ENCODE measurements around the gene VPS13D. TPM values are rescaled to one million over a fixed set of nuclear protein-coding genes. Genes with fewer than 3 reads are reported as not detected.
"Not testable (repeated sequence)": the region's sequence is repeated elsewhere in the genome, so short reads cannot be mapped to it uniquely, and the experiment has no call there.

VPS13D gene
- total and polyA plus RNA-seq, 4 donors: 38.5 to 72.2 (median 46.0) TPM

DNA sequence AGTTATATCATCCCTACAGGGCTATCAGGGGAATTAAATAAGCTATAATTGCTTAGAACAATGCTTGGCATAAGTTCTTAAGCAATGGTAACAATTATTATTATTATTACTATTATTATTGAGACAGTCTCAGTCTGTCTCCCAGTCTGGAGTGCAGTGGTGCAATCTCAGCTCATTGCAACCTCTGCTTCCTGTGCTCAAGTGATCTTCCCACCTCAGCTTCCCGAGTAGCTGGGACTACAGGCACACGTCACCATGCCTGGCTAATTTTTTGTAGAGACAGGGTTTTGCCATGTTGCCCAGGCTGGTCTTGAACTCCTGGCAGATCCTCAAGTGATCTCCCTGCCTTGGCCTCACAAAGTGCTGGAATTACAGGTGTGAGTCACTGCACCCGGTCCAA lies 308.7 kb downstream of the VPS13D start:
- peaks cover 36% of the 10 kb centered on the region for H3K4me1 ChIP-seq (ENCODE audit: control insufficient read depth, insufficient read depth, low read length)
- H3K9me3 ChIP-seq (ENCODE audit: control insufficient read depth, insufficient read depth, low read length); H3K36me3 ChIP-seq (ENCODE audit: control insufficient read depth, insufficient read depth, low read length); DNase-seq (ENCODE audit: low read depth in 4 of 6, low spot score in 6 of 6); H3K27ac ChIP-seq (ENCODE audit: low read depth, low read length); H3K4me3 ChIP-seq (ENCODE audit: low read depth, low read length); H3K27me3 ChIP-seq (ENCODE audit: control insufficient read depth, insufficient read depth, low read length): not testable (repeated sequence)
- WGBS (ENCODE audit: insufficient coverage): 75% methylated on average over 2 of the region's 3 CpGs

DNA sequence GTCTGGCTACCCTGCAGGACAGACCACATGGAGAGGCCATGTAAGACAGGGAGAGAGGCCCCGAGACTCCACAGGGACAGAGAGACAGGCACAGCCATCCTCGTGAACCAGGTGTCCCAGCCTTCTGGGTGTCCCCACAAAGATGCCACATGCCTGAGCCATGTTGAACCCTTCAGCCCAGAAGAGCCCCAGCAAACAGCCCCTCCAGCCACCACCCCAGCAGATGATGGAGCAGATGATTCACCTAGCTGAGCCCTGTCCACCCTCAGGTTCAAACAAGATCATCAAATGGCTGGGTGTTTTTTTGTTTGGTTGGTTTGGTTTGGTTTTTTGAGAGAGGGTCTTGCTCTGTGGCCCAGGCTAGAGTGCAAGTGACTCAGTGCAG lies 309.5 kb downstream of the VPS13D start:
- DNase-seq (ENCODE audit: low read depth in 4 of 6, low spot score in 6 of 6): no peak
- peak overlapping the region; percentile 89 for H3K27ac ChIP-seq (ENCODE audit: low read depth, low read length)
- H3K9me3 ChIP-seq (ENCODE audit: control insufficient read depth, insufficient read depth, low read length): peaks cover 4% of the 10 kb centered on the region
- no peaks in the 10 kb centered on the region for H3K27me3 ChIP-seq (ENCODE audit: control insufficient read depth, insufficient read depth, low read length)
- H3K4me3 ChIP-seq (ENCODE audit: low read depth, low read length): no peak overlapping the region
- H3K4me1 ChIP-seq (ENCODE audit: control insufficient read depth, insufficient read depth, low read length): peaks cover 36% of the 10 kb centered on the region
- WGBS (ENCODE audit: insufficient coverage): 95% methylated on average over 2 of the region's 2 CpGs
- no peaks in the 10 kb centered on the region for H3K36me3 ChIP-seq (ENCODE audit: control insufficient read depth, insufficient read depth, low read length)

DNA sequence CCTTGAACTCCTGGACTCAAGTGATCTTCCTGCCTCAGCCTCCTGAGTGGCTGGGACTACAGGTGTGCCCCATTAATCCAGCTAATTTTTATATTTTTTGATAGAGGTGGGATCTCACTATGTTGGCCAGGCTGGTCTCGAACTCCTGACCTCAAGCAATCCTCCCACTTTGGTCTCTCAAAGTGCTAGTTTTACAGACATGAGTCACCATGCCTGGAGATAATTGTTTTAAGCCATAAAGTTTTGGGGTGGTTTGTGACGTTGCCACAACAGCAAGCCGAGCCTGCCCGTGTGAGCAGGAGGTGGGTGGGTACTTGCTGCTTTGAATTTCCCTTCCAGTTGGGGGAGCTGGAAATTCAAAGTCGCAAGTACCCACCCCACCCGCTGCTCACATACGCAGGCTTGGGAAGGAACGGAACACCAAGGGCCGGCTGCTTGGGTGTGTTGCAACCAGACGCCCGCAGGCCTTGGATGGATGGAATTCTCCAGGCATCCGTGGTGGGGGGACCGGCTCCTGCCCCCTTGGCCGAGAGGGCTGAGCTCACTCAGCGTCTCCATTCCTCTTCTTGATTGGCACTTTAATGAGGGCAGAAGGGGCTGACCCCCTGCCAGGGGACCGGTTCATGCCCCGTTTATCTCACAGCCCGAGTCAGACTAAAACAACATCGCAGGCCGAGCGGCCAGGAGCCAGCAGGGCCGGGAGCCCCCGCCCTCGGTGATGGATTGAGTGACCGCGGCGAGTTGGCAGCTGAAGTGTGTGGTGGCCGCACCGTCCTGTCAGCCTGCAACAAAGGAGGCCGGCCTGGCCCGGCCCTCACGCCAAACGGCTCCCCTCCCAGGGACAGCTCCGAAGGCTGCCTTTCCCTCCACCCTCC lies 310.1 kb downstream of the VPS13D start:
- peak in 2 of 6 donors; percentile 68 to 82 for DNase-seq (ENCODE audit: low read depth in 4 of 6, low spot score in 6 of 6)
- peak overlapping the region; percentile 89 for H3K27ac ChIP-seq (ENCODE audit: low read depth, low read length)
- no peak overlapping the region for H3K4me3 ChIP-seq (ENCODE audit: low read depth, low read length)
- H3K4me1 ChIP-seq (ENCODE audit: control insufficient read depth, insufficient read depth, low read length): peaks cover 36% of the 10 kb centered on the region
- WGBS (ENCODE audit: insufficient coverage): 23% methylated on average over 22 of the region's 34 CpGs
- H3K9me3 ChIP-seq (ENCODE audit: control insufficient read depth, insufficient read depth, low read length): peaks cover 4% of the 10 kb centered on the region
- no peaks in the 10 kb centered on the region for H3K27me3 ChIP-seq (ENCODE audit: control insufficient read depth, insufficient read depth, low read length)
- no peaks in the 10 kb centered on the region for H3K36me3 ChIP-seq (ENCODE audit: control insufficient read depth, insufficient read depth, low read length)

DNA sequence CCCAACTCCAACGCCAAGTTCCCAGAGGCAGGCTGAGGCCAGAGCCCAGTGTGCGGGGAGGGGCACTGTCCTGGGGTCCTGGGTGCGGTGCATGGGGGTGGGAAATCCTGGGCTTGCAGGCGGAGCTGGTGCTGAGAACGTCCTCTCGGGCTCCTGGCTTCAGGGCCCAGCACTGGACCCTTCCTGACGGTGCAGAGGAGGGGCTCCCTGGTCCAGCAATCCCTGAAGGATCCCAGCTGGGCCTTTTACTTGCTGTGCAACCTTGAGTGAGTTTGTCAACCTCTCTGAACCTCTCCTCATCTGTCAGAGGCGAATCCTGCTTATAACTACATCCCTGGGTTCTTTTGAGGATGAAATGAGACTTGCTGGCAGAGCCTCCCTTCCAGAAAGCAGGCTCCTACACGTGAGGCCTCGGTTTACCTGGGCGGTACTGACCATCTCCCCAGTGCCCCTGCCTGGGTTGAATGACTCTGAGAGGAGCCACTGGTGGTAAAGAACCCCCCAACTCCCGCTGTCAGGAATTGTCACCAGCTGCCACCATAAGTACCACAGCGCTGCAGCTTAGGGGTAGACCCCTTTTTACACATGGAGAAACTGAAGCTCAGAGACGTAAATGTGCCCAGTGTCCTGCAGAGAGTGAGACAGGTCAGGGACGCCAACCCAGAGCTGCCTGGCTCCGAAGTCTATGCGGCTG lies 310.9 kb downstream of the VPS13D start:
- Histone ChIP-seq H3K4me3 (ENCODE audit: low read depth, low read length) (no peak overlapping the region), H3K4me1 (ENCODE audit: control insufficient read depth, insufficient read depth, low read length) (peaks cover 36% of the 10 kb centered on the region), H3K9me3 (ENCODE audit: control insufficient read depth, insufficient read depth, low read length) (peaks cover 4% of the 10 kb centered on the region), H3K36me3 (ENCODE audit: control insufficient read depth, insufficient read depth, low read length) (no peaks in the 10 kb centered on the region), H3K27ac (ENCODE audit: low read depth, low read length) (peak overlapping the region; percentile 89), H3K27me3 (ENCODE audit: control insufficient read depth, insufficient read depth, low read length) (no peaks in the 10 kb centered on the region)
- 52% methylated on average over 15 of the region's 17 CpGs for WGBS (ENCODE audit: insufficient coverage)
- DNase-seq (ENCODE audit: low read depth in 4 of 6, low spot score in 6 of 6): no peak

DNA sequence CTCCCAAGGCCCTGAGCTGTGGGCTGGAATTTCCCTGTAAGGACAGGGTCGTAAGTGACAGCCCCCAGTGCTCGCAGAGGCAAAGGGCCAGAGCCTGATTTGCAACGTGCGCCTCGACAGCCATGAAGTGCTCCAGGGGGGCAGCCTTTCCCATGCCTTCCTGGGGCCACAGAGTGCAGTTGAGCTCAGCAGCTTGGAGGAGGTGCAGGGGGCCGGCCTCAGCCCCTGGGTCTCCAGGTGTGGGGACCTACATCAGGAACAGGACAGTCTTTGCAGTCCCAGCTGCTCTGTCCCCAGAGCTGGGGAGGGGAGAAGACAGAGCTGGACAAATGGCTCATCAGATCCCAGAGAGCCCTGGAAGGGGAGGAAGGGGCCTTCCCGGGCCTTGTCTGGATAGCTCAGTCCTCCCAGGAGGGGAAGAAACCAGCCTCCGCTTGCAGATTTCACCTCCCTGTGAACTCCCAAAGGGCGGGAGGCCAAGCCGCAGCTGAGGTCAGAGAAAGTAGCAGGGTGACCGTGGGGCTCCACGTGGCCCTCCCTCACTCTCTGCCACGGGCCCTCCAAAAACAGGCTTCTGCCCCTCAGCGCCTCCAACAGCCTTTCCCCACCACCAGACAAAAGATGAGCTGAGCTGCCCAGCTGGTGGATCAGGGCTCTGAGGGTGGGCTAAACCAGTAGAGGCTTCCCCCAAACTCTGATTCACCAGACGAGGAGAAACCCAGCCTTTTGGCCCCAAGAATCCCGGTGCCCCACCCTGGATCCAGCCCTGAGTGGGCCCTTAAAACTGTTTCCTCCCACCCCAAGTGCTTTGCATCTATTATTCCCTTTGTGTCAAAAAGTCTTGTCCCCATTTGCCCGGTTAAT lies 311.7 kb downstream of the VPS13D start:
- peaks cover under 1% of the 10 kb centered on the region for H3K9me3 ChIP-seq (ENCODE audit: control insufficient read depth, insufficient read depth, low read length)
- peaks cover 36% of the 10 kb centered on the region for H3K4me1 ChIP-seq (ENCODE audit: control insufficient read depth, insufficient read depth, low read length)
- DNase-seq (ENCODE audit: low read depth in 4 of 6, low spot score in 6 of 6): peak in 1 of 6 donors; percentile 57
- H3K27me3 ChIP-seq (ENCODE audit: control insufficient read depth, insufficient read depth, low read length): no peaks in the 10 kb centered on the region
- H3K4me3 ChIP-seq (ENCODE audit: low read depth, low read length): no peak overlapping the region
- H3K36me3 ChIP-seq (ENCODE audit: control insufficient read depth, insufficient read depth, low read length): no peaks in the 10 kb centered on the region
- peak overlapping the region; percentile 89 for H3K27ac ChIP-seq (ENCODE audit: low read depth, low read length)
- 47% methylated on average over 14 of the region's 17 CpGs for WGBS (ENCODE audit: insufficient coverage)

DNA sequence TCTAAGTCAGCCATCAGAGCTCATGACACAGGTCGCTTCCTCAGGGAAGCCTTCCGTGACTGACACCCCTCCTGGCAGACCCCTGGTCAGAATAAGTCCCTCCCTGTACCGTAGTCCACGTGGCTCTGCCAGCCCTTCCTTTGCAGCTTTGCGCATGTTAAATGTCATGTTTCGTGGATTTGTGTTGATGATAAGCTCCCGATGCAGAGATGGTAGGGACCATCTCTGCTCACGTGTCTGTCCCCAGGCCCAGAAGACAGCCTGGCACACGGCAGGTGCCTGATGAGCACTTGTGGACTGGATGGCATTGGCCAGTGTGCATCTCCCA lies 312.3 kb downstream of the VPS13D start:
- H3K9me3 ChIP-seq (ENCODE audit: control insufficient read depth, insufficient read depth, low read length): no peaks in the 10 kb centered on the region
- peaks cover 41% of the 10 kb centered on the region for H3K4me1 ChIP-seq (ENCODE audit: control insufficient read depth, insufficient read depth, low read length)
- peak overlapping the region; percentile 89 for H3K27ac ChIP-seq (ENCODE audit: low read depth, low read length)
- H3K27me3 ChIP-seq (ENCODE audit: control insufficient read depth, insufficient read depth, low read length): no peaks in the 10 kb centered on the region
- no peak for DNase-seq (ENCODE audit: low read depth in 4 of 6, low spot score in 6 of 6)
- no peak overlapping the region for H3K4me3 ChIP-seq (ENCODE audit: low read depth, low read length)
- WGBS (ENCODE audit: insufficient coverage): 84% methylated on average over 8 of the region's 9 CpGs
- H3K36me3 ChIP-seq (ENCODE audit: control insufficient read depth, insufficient read depth, low read length): no peaks in the 10 kb centered on the region

DNA sequence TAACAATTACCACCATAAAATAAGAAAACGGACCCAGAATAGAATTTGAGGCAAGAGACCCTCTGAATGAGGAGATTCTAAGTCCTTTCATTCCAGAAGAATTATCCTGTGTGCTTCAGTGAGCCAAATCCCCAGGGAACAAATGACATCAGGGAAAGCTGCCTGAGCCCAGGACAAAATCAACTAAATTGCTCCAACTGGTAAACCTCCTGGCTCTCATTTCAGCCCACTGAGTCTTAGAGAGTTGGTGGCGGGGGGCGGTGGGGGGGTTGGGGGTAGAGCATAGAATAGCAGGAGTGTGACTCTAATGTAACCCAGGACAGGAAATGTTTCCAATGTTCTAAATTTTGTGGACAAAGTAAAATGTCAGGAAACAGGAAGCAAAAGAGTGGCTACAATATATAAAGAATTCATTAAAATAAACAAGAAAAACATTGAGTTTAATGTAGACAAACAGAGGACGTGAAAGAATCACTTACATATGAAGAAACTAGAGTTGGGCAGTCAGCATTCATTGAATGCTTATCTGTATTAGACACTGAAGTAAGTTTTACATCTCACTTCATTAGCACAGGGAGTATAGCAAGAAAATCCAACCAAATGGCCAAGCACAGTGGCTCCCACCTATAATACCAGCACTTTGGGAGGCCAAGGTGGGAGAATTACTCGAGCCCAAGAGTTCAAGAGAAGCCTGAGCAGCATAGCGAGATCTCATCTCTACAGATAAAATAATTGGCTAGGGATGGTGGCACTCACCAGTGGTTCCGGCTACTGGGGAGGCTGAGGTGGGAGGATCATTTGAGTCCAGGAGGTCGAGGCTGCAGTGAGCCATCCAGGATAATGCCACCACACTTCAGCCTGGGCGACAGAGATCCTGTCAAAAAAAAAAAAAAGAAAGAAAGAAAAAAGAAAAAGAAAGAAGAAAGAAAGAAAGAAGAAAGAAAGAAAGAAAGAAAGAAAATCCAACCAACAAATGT lies 313.1 kb downstream of the VPS13D start:
- WGBS (ENCODE audit: insufficient coverage): no CpG with 5 or more reads among the region's 9 CpGs
- Histone ChIP-seq H3K4me1 (ENCODE audit: control insufficient read depth, insufficient read depth, low read length) (peaks cover 49% of the 10 kb centered on the region), H3K27me3 (ENCODE audit: control insufficient read depth, insufficient read depth, low read length) (no peaks in the 10 kb centered on the region), H3K27ac (ENCODE audit: low read depth, low read length) (peak overlapping the region; percentile 89), H3K4me3 (ENCODE audit: low read depth, low read length) (no peak overlapping the region), H3K36me3 (ENCODE audit: control insufficient read depth, insufficient read depth, low read length) (no peaks in the 10 kb centered on the region), H3K9me3 (ENCODE audit: control insufficient read depth, insufficient read depth, low read length) (no peaks in the 10 kb centered on the region)
- DNase-seq (ENCODE audit: low read depth in 4 of 6, low spot score in 6 of 6): peak in 1 of 6 donors; percentile 55

DNA sequence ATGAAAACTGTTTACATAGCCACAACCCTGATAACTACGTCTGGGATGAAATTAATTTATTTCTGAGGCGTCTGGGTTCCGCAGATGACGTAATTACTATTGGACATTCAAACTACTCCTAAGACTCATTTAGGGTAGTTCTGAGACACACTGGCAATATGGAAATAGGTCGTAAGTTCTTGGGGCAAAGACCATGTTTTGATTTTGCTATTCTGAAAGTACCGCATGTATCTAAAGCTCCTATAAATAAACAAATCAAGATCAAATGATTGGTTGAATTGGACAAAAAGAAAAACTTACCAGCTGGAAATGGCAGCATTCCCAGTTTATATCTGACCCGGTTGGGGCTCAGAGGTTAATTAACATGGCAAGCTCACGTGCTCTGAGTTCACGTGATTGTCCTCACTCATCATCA lies 313.9 kb downstream of the VPS13D start:
- no peak for DNase-seq (ENCODE audit: low read depth in 4 of 6, low spot score in 6 of 6)

More for the DNA sequence above, 313.9 kb downstream of the VPS13D start:
- no peak overlapping the region for H3K4me3 ChIP-seq (ENCODE audit: low read depth, low read length)
- no peaks in the 10 kb centered on the region for H3K27me3 ChIP-seq (ENCODE audit: control insufficient read depth, insufficient read depth, low read length)
- no peak overlapping the region for H3K27ac ChIP-seq (ENCODE audit: low read depth, low read length)
- no peaks in the 10 kb centered on the region for H3K9me3 ChIP-seq (ENCODE audit: control insufficient read depth, insufficient read depth, low read length)
- peaks cover 52% of the 10 kb centered on the region for H3K4me1 ChIP-seq (ENCODE audit: control insufficient read depth, insufficient read depth, low read length)
- no peaks in the 10 kb centered on the region for H3K36me3 ChIP-seq (ENCODE audit: control insufficient read depth, insufficient read depth, low read length)
- no CpG with 5 or more reads among the region's 9 CpGs for WGBS (ENCODE audit: insufficient coverage)
